IPS DF 6.9 (cell line): ENCODE measurements around the gene FBXW11.

Experiments used
- DNase-seq: peaks from one replicate; pipeline ENCODE4 v3.0.0-alpha.2; 2013; ENCODE audit warnings: low read depth, low spot score
- H3K27ac ChIP-seq: one replicate; pipeline ENCODE4 v1.5.1; 2013; ENCODE audit warnings: low read length, control low read depth
- H3K27me3 ChIP-seq: 2 replicates; pipeline ENCODE4 v1.6.1; 2013; ENCODE audit warnings: mild to moderate bottlenecking, low read length; ENCODE audit not compliant: control insufficient read depth, insufficient read depth
- H3K36me3 ChIP-seq: 2 replicates; pipeline ENCODE4 v1.6.1; 2013; ENCODE audit warnings: low read length; ENCODE audit not compliant: control insufficient read depth, insufficient read depth
- H3K4me1 ChIP-seq: 2 replicates; pipeline ENCODE4 v1.6.1; 2013; ENCODE audit warnings: low read length; ENCODE audit not compliant: control insufficient read depth, insufficient read depth
- H3K4me3 ChIP-seq: 2 replicates; pipeline ENCODE4 v1.5.1; 2013; ENCODE audit warnings: mild to moderate bottlenecking, low read length
- H3K9me3 ChIP-seq: 2 replicates; pipeline ENCODE4 v1.6.1; 2013; ENCODE audit warnings: low read length, inconsistent platforms; ENCODE audit not compliant: control insufficient read depth, insufficient read depth
- WGBS: extraction: QIAGEN DNeasy Blood & Tissue Kit; methylation state at CpG from one replicate; pipeline ENCODE4 v1.1.7; 2013; ENCODE audit warnings: mixed read lengths, missing lambda C conversion rate; ENCODE audit not compliant: insufficient read length, insufficient coverage; 5-methylcytosine and 5-hydroxymethylcytosine counted together

The FBXW11 gene

DNA sequence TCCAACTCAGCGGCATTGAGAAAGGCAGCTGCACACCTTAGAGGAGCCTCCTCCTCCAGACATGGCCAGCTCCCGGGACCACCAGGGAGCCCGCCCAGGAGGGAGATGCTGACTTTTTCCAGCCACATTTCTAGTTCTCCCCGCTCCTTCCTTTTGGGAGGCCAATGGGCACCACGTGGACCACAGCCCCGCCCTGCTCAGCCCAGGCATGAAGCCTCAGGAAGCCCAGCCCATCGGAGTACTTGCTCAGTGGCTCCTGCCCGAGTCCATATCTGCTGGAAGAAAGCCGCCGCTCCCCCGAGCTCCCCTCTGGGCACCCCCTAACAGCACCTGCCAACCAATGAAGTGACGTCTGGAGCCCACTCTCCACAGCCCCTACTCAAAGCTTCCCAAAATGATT lies 168.4 kb downstream of the FBXW11 start:
- Histone ChIP-seq H3K27ac (no peak overlapping the region), H3K4me3 (no peak overlapping the region), H3K4me1 (no peaks in the 10 kb centered on the region), H3K36me3 (no peaks in the 10 kb centered on the region), H3K27me3 (no peaks in the 10 kb centered on the region), H3K9me3 (no peaks in the 10 kb centered on the region)
- no CpG with 5 or more reads among the region's 12 CpGs for WGBS
- no peak for DNase-seq

DNA sequence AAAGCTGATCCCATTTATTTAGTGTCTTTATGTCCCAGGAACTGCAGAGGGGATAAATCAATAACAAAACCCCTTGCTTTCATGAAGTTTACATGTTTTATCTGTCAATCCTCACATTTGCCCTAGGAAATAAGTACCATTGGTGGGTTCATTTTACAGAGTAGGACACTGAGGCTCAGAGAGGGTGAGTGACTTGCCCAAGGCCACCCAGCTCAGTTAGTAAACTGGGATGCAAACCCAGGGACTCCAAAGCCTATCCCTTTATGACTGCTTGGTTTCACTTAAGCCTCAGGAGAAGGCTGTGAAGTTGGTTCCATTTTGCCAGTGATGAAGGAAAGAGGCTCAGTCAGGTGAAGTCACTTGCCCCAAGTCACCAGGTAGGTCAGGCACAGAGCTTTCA lies 168.9 kb downstream of the FBXW11 start:
- H3K27ac ChIP-seq: no peak overlapping the region
- H3K4me3 ChIP-seq: no peak overlapping the region
- H3K27me3 ChIP-seq: no peaks in the 10 kb centered on the region
- no peaks in the 10 kb centered on the region for H3K4me1 ChIP-seq
- H3K9me3 ChIP-seq: no peaks in the 10 kb centered on the region
- H3K36me3 ChIP-seq: no peaks in the 10 kb centered on the region
- DNase-seq: no peak

DNA sequence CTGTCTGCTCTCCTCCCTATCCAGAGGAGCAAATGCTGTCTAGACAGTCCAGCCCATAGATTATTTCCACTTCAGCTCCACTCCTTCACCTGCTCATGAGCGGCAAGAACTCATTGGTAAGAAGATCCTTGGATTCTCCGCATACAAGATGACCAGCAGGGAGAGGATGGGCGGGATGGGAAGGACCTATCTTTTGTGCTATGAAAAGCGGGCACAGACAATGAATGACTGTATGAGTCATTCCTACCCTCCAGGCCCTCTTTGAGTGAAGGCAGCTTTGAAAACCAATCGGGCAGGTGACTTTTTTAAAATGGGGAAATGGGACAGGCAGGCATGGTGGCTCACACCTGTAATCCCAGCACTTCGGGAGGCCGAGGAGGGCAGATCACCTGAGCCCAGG lies 171.4 kb downstream of the FBXW11 start:
- no peak overlapping the region for H3K27ac ChIP-seq
- H3K4me1 ChIP-seq: no peaks in the 10 kb centered on the region
- DNase-seq: no peak
- no peak overlapping the region for H3K4me3 ChIP-seq
- H3K9me3 ChIP-seq: no peaks in the 10 kb centered on the region
- WGBS: no CpG with 5 or more reads among the region's 7 CpGs
- no peaks in the 10 kb centered on the region for H3K27me3 ChIP-seq
- H3K36me3 ChIP-seq: no peaks in the 10 kb centered on the region

DNA sequence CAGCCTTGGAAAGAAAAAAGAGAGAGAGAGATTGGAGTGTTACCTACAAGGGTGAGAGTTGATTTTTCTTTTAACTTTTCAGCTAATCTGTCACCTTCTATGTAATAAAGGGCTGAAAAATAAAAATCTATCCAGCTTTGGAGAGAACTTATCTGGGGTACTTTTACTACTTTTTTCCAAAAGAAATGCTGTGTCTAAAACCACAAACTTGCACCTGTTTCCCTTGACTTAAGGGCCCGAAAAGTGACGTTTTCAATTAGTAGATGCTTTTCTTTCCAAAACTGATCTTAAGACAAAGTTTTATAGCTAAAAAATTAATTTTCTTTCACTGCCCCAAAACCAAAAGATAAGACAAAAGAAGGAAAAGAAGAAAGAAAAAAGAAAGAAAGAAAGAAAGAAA lies 172.0 kb downstream of the FBXW11 start:
- H3K4me1 ChIP-seq: no peaks in the 10 kb centered on the region
- no CpG with 5 or more reads among the region's 2 CpGs for WGBS
- H3K27me3 ChIP-seq: no peaks in the 10 kb centered on the region

DNA sequence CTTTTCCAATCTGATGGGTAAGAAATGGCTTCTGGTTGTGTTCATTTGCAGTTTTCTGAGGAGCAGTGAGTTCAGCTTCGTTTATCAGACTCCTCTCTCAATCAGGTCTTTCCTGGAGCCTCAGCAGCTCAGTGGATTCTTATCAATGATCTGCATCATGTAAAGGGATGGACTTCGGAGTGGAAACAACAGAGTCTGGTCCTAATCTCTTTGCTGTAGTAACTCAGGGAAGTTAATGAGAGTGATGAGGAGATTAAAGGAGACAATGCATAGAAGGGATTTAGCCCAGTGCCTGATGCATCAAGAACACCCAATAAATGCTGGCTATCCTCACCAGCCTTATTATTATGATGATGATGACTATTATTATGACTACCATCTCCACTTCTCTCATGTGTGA lies 173.7 kb downstream of the FBXW11 start:
- H3K4me1 ChIP-seq: no peaks in the 10 kb centered on the region
- DNase-seq: no peak
- H3K4me3 ChIP-seq: no peak overlapping the region
- H3K27me3 ChIP-seq: no peaks in the 10 kb centered on the region
- H3K9me3 ChIP-seq: no peaks in the 10 kb centered on the region
- no peaks in the 10 kb centered on the region for H3K36me3 ChIP-seq
- no peak overlapping the region for H3K27ac ChIP-seq
- no CpG with 5 or more reads among the region's 2 CpGs for WGBS

More for the DNA sequence above, 172.0 kb downstream of the FBXW11 start:
- no peaks in the 10 kb centered on the region for H3K9me3 ChIP-seq
- no peaks in the 10 kb centered on the region for H3K36me3 ChIP-seq
- DNase-seq: no peak
- H3K4me3 ChIP-seq: no peak overlapping the region
- H3K27ac ChIP-seq: no peak overlapping the region

DNA sequence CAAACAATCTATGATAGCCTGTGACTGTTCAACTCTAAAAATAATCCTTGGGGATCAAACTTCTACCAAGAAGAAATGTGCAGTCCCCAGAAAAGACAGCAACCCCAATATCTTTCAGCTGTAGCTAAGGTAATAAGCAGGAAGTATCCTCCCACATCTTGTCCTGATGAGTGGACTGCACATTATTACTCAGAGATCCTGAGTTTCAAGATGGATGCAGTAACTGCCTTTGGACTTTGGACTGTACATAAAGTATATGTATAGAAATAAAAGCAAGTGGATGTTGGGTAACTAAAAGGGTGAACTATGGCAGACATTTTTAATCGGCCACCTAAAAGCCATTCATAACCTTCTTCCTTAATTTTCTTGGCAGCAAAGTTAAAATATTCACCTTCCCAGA lies 175.8 kb downstream of the FBXW11 start:
- DNase-seq: no peak
- Histone ChIP-seq H3K27me3 (no peaks in the 10 kb centered on the region), H3K36me3 (no peaks in the 10 kb centered on the region), H3K4me1 (no peaks in the 10 kb centered on the region), H3K4me3 (no peak overlapping the region), H3K9me3 (no peaks in the 10 kb centered on the region), H3K27ac (no peak overlapping the region)
- no CpG with 5 or more reads among the region's 1 CpG for WGBS

DNA sequence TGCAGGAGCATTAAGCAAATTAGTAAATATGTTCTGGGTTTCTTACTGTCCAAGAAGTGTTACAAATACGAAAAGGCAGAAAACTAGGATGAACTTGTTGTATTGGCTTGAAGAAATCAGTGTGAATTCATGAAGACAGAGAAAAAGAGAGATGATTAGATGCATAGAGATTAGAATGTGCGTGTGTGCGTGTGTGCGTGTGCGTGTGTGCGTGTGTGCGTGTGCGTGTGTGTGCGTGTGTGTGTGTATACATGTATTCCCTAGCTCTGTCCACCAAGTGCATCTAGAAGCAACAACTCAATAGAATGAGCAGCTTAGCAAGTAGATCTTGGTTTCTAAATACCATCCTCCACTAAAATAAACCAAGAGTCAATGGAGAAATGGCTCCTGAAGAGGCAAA lies 179.3 kb downstream of the FBXW11 start:
- WGBS: 100% methylated on average over 4 of the region's 9 CpGs
- no peak for DNase-seq
- Histone ChIP-seq H3K4me1 (no peaks in the 10 kb centered on the region), H3K36me3 (no peaks in the 10 kb centered on the region), H3K27ac (no peak overlapping the region), H3K9me3 (no peaks in the 10 kb centered on the region), H3K27me3 (no peaks in the 10 kb centered on the region), H3K4me3 (no peak overlapping the region)

DNA sequence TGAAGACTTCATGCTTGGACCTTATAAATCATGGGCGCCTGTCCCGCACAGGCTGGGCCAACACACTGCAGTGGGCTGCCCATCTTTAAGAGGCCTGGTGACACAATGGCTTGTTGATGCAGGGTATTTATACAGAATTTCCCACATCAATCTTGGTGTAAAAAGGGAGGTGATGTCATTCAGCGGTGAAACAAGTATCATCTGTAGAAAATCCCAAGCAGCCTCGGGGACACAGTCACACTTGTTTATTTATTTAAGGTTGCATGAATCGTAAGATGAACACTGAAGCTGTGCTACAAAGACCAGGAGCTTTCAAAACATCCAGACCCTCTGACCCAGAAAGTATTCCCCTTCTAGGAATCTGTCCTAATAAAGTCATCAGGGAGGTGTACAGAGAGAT lies 180.3 kb downstream of the FBXW11 start:
- H3K27me3 ChIP-seq: no peaks in the 10 kb centered on the region
- no peaks in the 10 kb centered on the region for H3K9me3 ChIP-seq
- no CpG with 5 or more reads among the region's 5 CpGs for WGBS
- no peak overlapping the region for H3K4me3 ChIP-seq
- no peak for DNase-seq
- H3K4me1 ChIP-seq: no peaks in the 10 kb centered on the region
- H3K36me3 ChIP-seq: no peaks in the 10 kb centered on the region
- H3K27ac ChIP-seq: no peak overlapping the region

DNA sequence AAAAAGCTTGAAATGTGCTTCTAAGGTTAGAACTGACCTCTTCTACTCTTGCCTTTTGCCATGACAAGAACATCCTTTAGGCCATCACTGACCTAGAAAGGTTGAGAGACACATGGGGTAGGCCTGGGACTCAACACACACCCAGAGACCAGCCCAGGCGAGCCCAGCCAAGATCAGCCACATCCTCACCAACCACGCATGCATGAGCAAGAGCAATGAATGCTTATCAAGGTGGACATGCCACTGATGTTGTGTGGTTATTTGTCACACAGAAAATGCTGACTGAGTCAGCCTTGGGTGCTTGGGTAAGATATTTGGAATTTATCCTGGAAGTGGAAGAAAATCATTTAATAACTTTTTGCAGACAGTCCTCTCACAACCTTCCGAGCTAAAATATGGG lies 181.4 kb downstream of the FBXW11 start:
- H3K27me3 ChIP-seq: no peaks in the 10 kb centered on the region
- no peak overlapping the region for H3K27ac ChIP-seq
- no peak overlapping the region for H3K4me3 ChIP-seq
- WGBS: no CpG with 5 or more reads among the region's 3 CpGs
- H3K9me3 ChIP-seq: no peaks in the 10 kb centered on the region
- no peaks in the 10 kb centered on the region for H3K36me3 ChIP-seq
- no peaks in the 10 kb centered on the region for H3K4me1 ChIP-seq
- no peak for DNase-seq

DNA sequence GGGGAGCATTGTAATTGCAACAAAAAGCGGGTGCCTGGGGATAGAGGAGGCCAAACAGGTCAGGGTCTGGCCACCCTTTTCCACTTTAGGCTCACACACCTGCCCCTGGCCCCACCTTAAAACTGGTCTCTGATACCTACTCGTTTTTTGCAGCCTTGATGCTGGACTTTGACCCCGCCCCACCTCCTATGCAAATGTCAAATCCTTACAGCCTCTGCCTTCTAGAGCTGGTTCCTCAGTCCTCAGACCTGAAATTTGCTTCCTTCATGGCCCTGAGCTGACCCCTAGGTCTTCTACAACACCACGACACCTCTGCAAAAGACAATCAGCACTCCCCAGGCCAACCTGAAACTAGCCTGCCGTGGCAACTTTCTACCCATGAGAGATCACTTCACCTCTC lies 183.2 kb downstream of the FBXW11 start:
- no CpG with 5 or more reads among the region's 5 CpGs for WGBS
- DNase-seq: no peak
- no peaks in the 10 kb centered on the region for H3K27me3 ChIP-seq
- no peak overlapping the region for H3K27ac ChIP-seq
- H3K9me3 ChIP-seq: no peaks in the 10 kb centered on the region
- no peaks in the 10 kb centered on the region for H3K4me1 ChIP-seq
- H3K4me3 ChIP-seq: no peak overlapping the region
- H3K36me3 ChIP-seq: no peaks in the 10 kb centered on the region

DNA sequence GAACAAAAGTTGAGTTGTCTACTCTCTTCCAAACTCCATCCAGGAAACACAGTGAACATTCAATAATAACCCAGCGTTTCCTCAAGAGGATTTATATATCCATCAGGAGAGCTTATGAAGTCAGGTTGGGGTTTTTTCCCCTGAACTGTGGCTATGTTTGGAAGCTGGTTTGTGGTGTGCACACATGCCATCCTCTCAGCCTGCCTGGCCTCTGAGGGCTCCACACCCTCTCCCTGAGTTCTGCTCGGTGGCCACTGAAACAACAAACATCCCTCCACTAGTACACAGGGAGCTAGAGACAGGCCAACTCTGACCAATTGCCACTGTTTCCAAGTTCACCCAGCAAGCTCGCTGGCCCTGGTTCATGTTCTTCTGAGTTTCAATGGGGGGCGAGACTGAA lies 185.2 kb downstream of the FBXW11 start:
- Histone ChIP-seq H3K27ac (no peak overlapping the region), H3K36me3 (no peaks in the 10 kb centered on the region), H3K4me3 (no peak overlapping the region), H3K9me3 (no peaks in the 10 kb centered on the region), H3K4me1 (no peaks in the 10 kb centered on the region), H3K27me3 (no peaks in the 10 kb centered on the region)
- WGBS: no CpG with 5 or more reads among the region's 4 CpGs
- no peak for DNase-seq
